IMR-90 (cell line): ENCODE measurements around the gene GPR15LG. TPM values are rescaled to one million over a fixed set of nuclear protein-coding genes. Genes with fewer than 3 reads are reported as not detected.

Experiments used
- ATAC-seq: fragments of 200-7000 bp; cut with Tn5 transposase; 2 replicates; pipeline ENCODE4 v1.9.1; 2020; ENCODE audit warnings: low read depth, mild to moderate bottlenecking, moderate library complexity
- BruUV-seq: library from RNA; stranded (reverse); fragments of 400-500 nt; replicated peaks from 2 replicates; lab custom pipeline; 2021; lab: Mats Ljungman, UMichigan
- CTCF ChIA-PET: fragments of 300-600 bp; formaldehyde crosslinking; extraction: SDS; loops from one replicate; lab custom pipeline; 2021; ENCODE audit warnings: antibody characterized with exemption; lab: Yijun Ruan, JAX
- POLR2A ChIA-PET: fragments of 300-600 bp; sonication (Branson Sonifier 250); formaldehyde crosslinking; loops from one replicate; lab custom pipeline; 2022; ENCODE audit warnings: antibody characterized with exemption; ENCODE audit not compliant: unreplicated experiment; lab: Charles Lee
- DNase-seq: peaks from one replicate; pipeline ENCODE4 v3.0.0; 2013
- H2AFZ ChIP-seq: replicated peaks from 2 replicates; pipeline ENCODE3; 2013; ENCODE audit warnings: low read length, mild to moderate bottlenecking; ENCODE audit not compliant: poor library complexity
- H2AK5ac ChIP-seq: 2 replicates; pipeline ENCODE4 v1.6.1; 2013; ENCODE audit warnings: low read depth, low read length, inconsistent platforms
- H2AK9ac ChIP-seq: replicated peaks from 2 replicates; pipeline ENCODE3; 2013; ENCODE audit warnings: mild to moderate bottlenecking, low read depth, low read length, moderate library complexity; ENCODE audit not compliant: poor library complexity
- H2BK120ac ChIP-seq: 2 replicates; pipeline ENCODE4 v1.6.1; 2013; ENCODE audit warnings: low read depth, low read length, inconsistent platforms
- H2BK15ac ChIP-seq: 3 replicates; pipeline ENCODE4 v1.6.1; 2013; ENCODE audit warnings: low read depth, low read length, inconsistent platforms
- H2BK20ac ChIP-seq: 2 replicates; pipeline ENCODE4 v1.6.1; 2013; ENCODE audit warnings: low read depth, mild to moderate bottlenecking, inconsistent platforms, low read length, moderate library complexity
- H2BK5ac ChIP-seq: 2 replicates; pipeline ENCODE4 v1.6.1; 2013; ENCODE audit warnings: mild to moderate bottlenecking, low read depth, low read length, inconsistent platforms; ENCODE audit not compliant: poor library complexity, severe bottlenecking
- H3K14ac ChIP-seq: replicated peaks from 2 replicates; pipeline ENCODE4 v1.6.1; 2013; ENCODE audit warnings: low read depth, low read length, inconsistent platforms
- H3K18ac ChIP-seq: 2 replicates; pipeline ENCODE4 v1.6.1; 2013; ENCODE audit warnings: low read depth, low read length, control low read depth
- H3K23ac ChIP-seq: 2 replicates; pipeline ENCODE4 v1.6.1; 2013; ENCODE audit warnings: low read depth, low read length, inconsistent platforms
- H3K27ac ChIP-seq: 2 replicates; pipeline ENCODE4 v1.5.1; 2013; ENCODE audit warnings: mild to moderate bottlenecking, control low read depth, low read length; ENCODE audit not compliant: insufficient read depth
- H3K27me3 ChIP-seq: 2 replicates; pipeline ENCODE4 v1.6.1; 2013; ENCODE audit warnings: low read length; ENCODE audit not compliant: control insufficient read depth, insufficient read depth
- H3K36me3 ChIP-seq: 2 replicates; pipeline ENCODE4 v1.6.1; 2013; ENCODE audit warnings: low read length, mixed read lengths; ENCODE audit not compliant: control insufficient read depth, insufficient read depth
- H3K4ac ChIP-seq: 2 replicates; pipeline ENCODE4 v1.6.1; 2013; ENCODE audit warnings: low read depth, low read length, inconsistent platforms
- H3K4me1 ChIP-seq: 2 replicates; pipeline ENCODE4 v1.6.1; 2013; ENCODE audit warnings: low read length, mixed read lengths; ENCODE audit not compliant: control insufficient read depth, insufficient read depth
- H3K4me2 ChIP-seq: 2 replicates; pipeline ENCODE4 v1.6.1; 2013; ENCODE audit warnings: low read depth, mild to moderate bottlenecking, control low read depth, low read length, moderate library complexity
- H3K4me3 ChIP-seq: 2 replicates; pipeline ENCODE4 v1.5.1; 2013; ENCODE audit warnings: low read depth, mild to moderate bottlenecking, control low read depth, low read length, moderate library complexity; ENCODE audit not compliant: insufficient read depth
- H3K56ac ChIP-seq: 2 replicates; pipeline ENCODE4 v1.6.1; 2013; ENCODE audit warnings: low read length, inconsistent platforms; ENCODE audit not compliant: insufficient read depth; ENCODE audit errors: extremely low read depth
- H3K79me1 ChIP-seq, 2 experiments: 2 replicates each; pipeline ENCODE4 v1.6.1; 2013; ENCODE audit warnings: low read length in 2 of 2, inconsistent platforms in 1 of 2, low read depth in 1 of 2
- H3K9ac ChIP-seq: 2 replicates; pipeline ENCODE4 v1.6.1; 2013; ENCODE audit warnings: low read depth, low read length, control low read depth
- H3K9me1 ChIP-seq: 2 replicates; pipeline ENCODE4 v1.6.1; 2013; ENCODE audit warnings: low read length, inconsistent platforms; ENCODE audit not compliant: insufficient read depth
- H3K9me3 ChIP-seq: 2 replicates; pipeline ENCODE4 v1.6.1; 2013; ENCODE audit warnings: low read length; ENCODE audit not compliant: control insufficient read depth, insufficient read depth
- H4K20me1 ChIP-seq: 2 replicates; pipeline ENCODE4 v1.6.1; 2013; ENCODE audit warnings: low read length, inconsistent platforms; ENCODE audit not compliant: insufficient read depth
- H4K5ac ChIP-seq: 2 replicates; pipeline ENCODE4 v1.6.1; 2013; ENCODE audit warnings: mild to moderate bottlenecking, low read depth, low read length, control low read depth
- H4K8ac ChIP-seq, 2 experiments: 2 replicates each; pipeline ENCODE4 v1.6.1; 2013; ENCODE audit warnings: low read depth in 2 of 2, low read length in 2 of 2, control low read depth in 1 of 2, inconsistent platforms in 1 of 2
- H4K91ac ChIP-seq: 2 replicates; pipeline ENCODE4 v1.6.1; 2013; ENCODE audit warnings: low read depth, low read length, inconsistent platforms; ENCODE audit not compliant: insufficient read depth
- BHLHE40 ChIP-seq: fragments of 150-350 bp; IDR thresholded peaks from 2 replicates; pipeline ENCODE4 v1.6.1; 2016; ENCODE audit warnings: mild to moderate bottlenecking, low read depth, low read length
- CEBPB ChIP-seq: IDR thresholded peaks from 2 replicates; pipeline ENCODE4 v1.6.1; 2012; ENCODE audit warnings: low read depth, low read length, improper control_type of control experiment
- FOS ChIP-seq: fragments of 150-350 bp; IDR thresholded peaks from 2 replicates; pipeline ENCODE4 v1.6.1; 2016; ENCODE audit warnings: low read depth, low read length
- MAFK ChIP-seq: IDR thresholded peaks from 2 replicates; pipeline ENCODE4 v1.6.1; 2012; ENCODE audit warnings: low read depth, low read length, improper control_type of control experiment
- MAZ ChIP-seq: IDR thresholded peaks from 2 replicates; pipeline ENCODE4 v1.6.1; 2012; ENCODE audit warnings: low read depth, mild to moderate bottlenecking, low read length, improper control_type of control experiment, moderate library complexity, borderline replicate concordance
- MXI1 ChIP-seq: IDR thresholded peaks from 2 replicates; pipeline ENCODE4 v1.6.1; 2012; ENCODE audit warnings: low read depth, mild to moderate bottlenecking, low read length, moderate library complexity, borderline replicate concordance
- NFE2L2 ChIP-seq: fragments of 150-350 bp; IDR thresholded peaks from 2 replicates; pipeline ENCODE4 v1.6.1; 2016; ENCODE audit warnings: low read depth, mild to moderate bottlenecking, low read length
- RAD21 ChIP-seq: IDR thresholded peaks from 2 replicates; pipeline ENCODE4 v1.6.1; 2012; ENCODE audit warnings: low read length, improper control_type of control experiment
- WGBS, 2 experiments: methylation state at CpG; one replicate each; pipeline versions ENCODE4 v1.1.5 to v1.1.7; 2013; ENCODE audit warnings: missing lambda C conversion rate in 2 of 2; ENCODE audit not compliant: insufficient read length in 1 of 2; ENCODE audit errors: extremely low coverage in 2 of 2; 5-methylcytosine and 5-hydroxymethylcytosine counted together
- dilution Hi-C: fragments of 300-500 bp; cut with HindIII; formaldehyde crosslinking; loops from one replicate; pipeline ENCODE4 v1.14.3; 2018; ENCODE audit warnings: low sequenced_read_pairs; ENCODE audit not compliant: unreplicated experiment
- in situ Hi-C: fragments of 300-500 bp; cut with MboI; formaldehyde crosslinking; loops from 3 replicates; pipeline ENCODE4 v1.14.3; 2019; ENCODE audit warnings: low sequenced_read_pairs, inconsistent platforms, mixed read lengths
- intact Hi-C: fragments of 100-400 bp; cut with micrococcal nuclease; formaldehyde crosslinking; loops from 2 replicates; pipeline ENCODE4 v1.10.0; 2022
- polyA plus RNA-seq, 3 experiments: library from polyadenylated mRNA; depleted of rRNA; stranded (reverse); fragments of >200 nt; gene quantifications; 2 replicates each; pipeline ENCODE4 v1.2.3, GENCODE V29; 2012; ENCODE audit warnings: low replicate concordance in 1 of 3
- total RNA-seq: library from RNA; depleted of rRNA; stranded (reverse); fragments of >200 nt; gene quantifications from 2 replicates; pipeline ENCODE4 v1.2.3, GENCODE V29; 2012
- TF ChIP-seq, protein P1 (sequence below): fragments of 150-350 bp; IDR thresholded peaks from 2 replicates; pipeline ENCODE4 v1.6.1; 2016; ENCODE audit warnings: low read depth, mild to moderate bottlenecking, low read length, moderate library complexity, borderline replicate concordance

Gene GPR15LG
- total and polyA plus RNA-seq, 2 of the 4 experiments (the other 2 are of a cell fraction), result not detected

DNA sequence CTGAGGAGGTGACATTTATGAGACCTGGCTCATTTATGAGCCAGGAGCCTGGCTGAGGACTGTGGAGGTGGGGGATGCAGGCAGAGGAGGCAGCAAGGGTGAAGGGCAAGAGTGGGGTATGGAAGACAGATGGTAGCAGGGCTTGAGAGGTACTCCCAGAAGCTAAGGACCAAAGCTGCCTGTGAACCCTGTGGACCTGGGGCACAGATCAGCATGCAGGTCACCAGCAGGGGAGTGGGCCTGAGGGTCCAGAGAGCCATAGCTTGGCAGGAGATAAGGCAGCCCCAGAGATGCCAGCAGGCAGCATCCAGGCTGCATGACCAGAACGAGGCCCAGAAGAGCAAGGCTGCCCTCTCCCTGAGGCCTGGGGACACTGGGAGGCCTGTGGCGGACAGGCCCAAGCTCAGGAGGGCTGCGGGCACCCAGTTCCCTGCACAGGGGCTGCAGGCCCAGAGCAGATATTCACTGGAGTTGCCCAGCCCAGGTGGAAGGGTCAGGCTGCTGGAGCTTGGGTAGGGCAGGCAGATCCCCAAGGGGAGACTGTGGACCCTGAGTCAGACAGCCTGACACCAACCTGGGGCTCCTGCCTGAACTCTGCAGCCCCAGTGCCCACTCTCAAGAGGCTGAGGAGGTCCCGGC lies 3.4 kb downstream of the GPR15LG start:
- no peak for DNase-seq
- H3K56ac ChIP-seq, result no peak overlapping the region
- no peaks in the 10 kb centered on the region for H3K4me1 ChIP-seq
- no peak overlapping the region for H2BK20ac ChIP-seq
- no peak overlapping the region for H4K5ac ChIP-seq
- ChIA-PET POLR2A (no interaction called here), CTCF (no interaction called here)
- no peak overlapping the region for H3K14ac ChIP-seq
- no peak overlapping the region for H2AK9ac ChIP-seq
- in situ Hi-C loops, result no loop called here
- H2BK5ac ChIP-seq, result no peak overlapping the region
- H4K8ac ChIP-seq, result no peak overlapping the region
- no peak overlapping the region for H3K9ac ChIP-seq
- no CpG with 5 or more reads among the region's 4 CpGs for WGBS, 2 experiments
- dilution Hi-C loops, result no loop called here
- H4K91ac ChIP-seq, result no peak overlapping the region
- no peak overlapping the region for H3K18ac ChIP-seq
- intact Hi-C loops, result no loop called here
- TF ChIP-seq MAFK (no peak), RAD21 (no peak), BHLHE40 (no peak), MAZ (no peak), MXI1 (no peak), FOS (no peak), CEBPB (no peak), NFE2L2 (no peak)
- TF ChIP-seq, protein P1, sequence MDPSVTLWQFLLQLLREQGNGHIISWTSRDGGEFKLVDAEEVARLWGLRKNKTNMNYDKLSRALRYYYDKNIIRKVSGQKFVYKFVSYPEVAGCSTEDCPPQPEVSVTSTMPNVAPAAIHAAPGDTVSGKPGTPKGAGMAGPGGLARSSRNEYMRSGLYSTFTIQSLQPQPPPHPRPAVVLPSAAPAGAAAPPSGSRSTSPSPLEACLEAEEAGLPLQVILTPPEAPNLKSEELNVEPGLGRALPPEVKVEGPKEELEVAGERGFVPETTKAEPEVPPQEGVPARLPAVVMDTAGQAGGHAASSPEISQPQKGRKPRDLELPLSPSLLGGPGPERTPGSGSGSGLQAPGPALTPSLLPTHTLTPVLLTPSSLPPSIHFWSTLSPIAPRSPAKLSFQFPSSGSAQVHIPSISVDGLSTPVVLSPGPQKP, result no peak
- no peak overlapping the region for H3K4me3 ChIP-seq
- ATAC-seq, result no peak
- no peaks in the 10 kb centered on the region for H3K79me1 ChIP-seq
- H2AFZ ChIP-seq, result no peak overlapping the region
- H3K23ac ChIP-seq, result no peak overlapping the region
- no peak overlapping the region for H2BK120ac ChIP-seq
- H3K4ac ChIP-seq, result no peak overlapping the region
- no peak overlapping the region for H2AK5ac ChIP-seq
- 0 out of 2 replicates have a peak, but pooled peaks cover 4% of the 10 kb centered on the region for H3K9me1 ChIP-seq
- no peaks in the 10 kb centered on the region for H3K9me3 ChIP-seq
- BruUV-seq, result no TSS peak
- no peak overlapping the region for H2BK15ac ChIP-seq
- H3K27ac ChIP-seq, result no peak overlapping the region
- no peaks in the 10 kb centered on the region for H3K27me3 ChIP-seq
- H3K4me2 ChIP-seq, result no peak overlapping the region
- H4K20me1 ChIP-seq, result no peaks in the 10 kb centered on the region
- H3K36me3 ChIP-seq, result no peaks in the 10 kb centered on the region
